Ishikawa (cell line): ENCODE measurements around the gene NDST1.

ENCODE experiments used
- CEBPB ChIP-seq: IDR thresholded peaks from 2 replicates; pipeline ENCODE4 v1.6.1; 2012
- CREB1 ChIP-seq: IDR thresholded peaks from 2 replicates; pipeline ENCODE4 v1.6.1; 2012; ENCODE audit warnings: low read depth
- EGR1 ChIP-seq: IDR thresholded peaks from 2 replicates; pipeline ENCODE4 v1.6.1; 2012
- EP300 ChIP-seq: IDR thresholded peaks from 2 replicates; pipeline ENCODE4 v1.6.1; 2012; ENCODE audit warnings: borderline replicate concordance
- FOXM1 ChIP-seq: IDR thresholded peaks from 2 replicates; pipeline ENCODE4 v1.6.1; 2012; ENCODE audit warnings: low read depth, borderline replicate concordance
- MAX ChIP-seq: IDR thresholded peaks from 2 replicates; pipeline ENCODE4 v1.6.1; 2012
- NFIC ChIP-seq: IDR thresholded peaks from 2 replicates; pipeline ENCODE4 v1.6.1; 2012
- RAD21 ChIP-seq: IDR thresholded peaks from 2 replicates; pipeline ENCODE4 v1.6.1; 2012; ENCODE audit warnings: low read depth
- REST ChIP-seq: IDR thresholded peaks from 2 replicates; pipeline ENCODE4 v1.6.1; 2012; ENCODE audit warnings: low read depth, mild to moderate bottlenecking
- TAF1 ChIP-seq: IDR thresholded peaks from 2 replicates; pipeline ENCODE4 v1.6.1; 2012; ENCODE audit warnings: low read depth, mild to moderate bottlenecking
- TCF12 ChIP-seq: IDR thresholded peaks from 2 replicates; pipeline ENCODE4 v1.6.1; 2012; ENCODE audit warnings: low read depth
- TEAD4 ChIP-seq: IDR thresholded peaks from 2 replicates; pipeline ENCODE4 v1.6.1; 2012
- USF1 ChIP-seq: IDR thresholded peaks from 2 replicates; pipeline ENCODE4 v1.6.1; 2012
- YY1 ChIP-seq: IDR thresholded peaks from 2 replicates; pipeline ENCODE4 v1.6.1; 2012; ENCODE audit warnings: low read depth
- ZBTB7A ChIP-seq: IDR thresholded peaks from 2 replicates; pipeline ENCODE4 v1.6.1; 2012; ENCODE audit warnings: low read depth

The NDST1 gene

GRCh38 chr5:150464554-150465012 lies 43.3 kb upstream of the NDST1 start:
- TF ChIP-seq MAX (no peak), RAD21 (no peak), NFIC (no peak)

- no peak for TF ChIP-seq NFIC
- TF ChIP-seq TAF1, result no peak
Measured at GRCh38 chr5:150465927-150466326, 42.0 kb upstream of the NDST1 start.

- TF ChIP-seq EGR1, result no peak
- TF ChIP-seq YY1, result no peak
Measured at GRCh38 chr5:150468206-150468605, 39.7 kb upstream of the NDST1 start.

DNA sequence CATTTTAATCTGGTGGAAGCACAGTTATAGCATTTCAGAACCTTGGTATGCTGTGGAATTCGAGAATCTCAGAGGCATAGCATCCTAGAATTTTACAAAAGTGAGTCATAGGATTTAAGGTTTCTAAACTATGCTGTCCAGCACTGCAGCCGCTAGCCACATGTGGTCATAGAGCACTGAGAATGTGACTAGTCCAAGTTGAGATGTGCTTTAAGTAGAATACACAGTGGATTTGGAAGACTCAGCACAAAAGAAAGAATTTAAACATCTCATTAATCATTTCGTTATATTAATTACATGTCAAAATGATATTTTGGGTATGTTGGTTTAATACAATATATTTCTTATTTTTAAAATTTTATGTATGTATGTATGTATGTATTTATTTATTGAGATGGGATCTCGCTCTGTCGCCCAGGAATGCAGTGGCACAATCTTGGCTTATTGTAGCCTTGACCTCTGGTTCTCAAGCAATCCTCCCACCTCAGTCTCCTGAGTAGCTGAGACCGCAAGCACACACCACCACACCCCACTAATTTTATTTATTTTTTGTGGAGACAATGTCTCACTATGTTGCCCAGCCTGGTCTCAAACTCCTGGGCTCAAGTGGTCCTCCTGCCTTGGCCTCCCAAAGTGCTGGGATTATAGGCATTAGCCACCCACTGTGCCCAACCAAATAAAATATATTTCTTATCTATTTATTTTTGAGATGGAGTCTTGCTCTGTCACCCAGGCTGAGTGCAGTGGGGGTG lies 38.0 kb upstream of the NDST1 start:
- TF ChIP-seq RAD21 (0 out of 2 replicates have a peak, but pooled peaks have one; percentile 1), TAF1 (no peak), NFIC (peak; percentile 62), CEBPB (0 out of 2 replicates have a peak, but pooled peaks have one; percentile 23), MAX (peak; percentile 69), EP300 (peak; percentile 93), ZBTB7A (no peak), FOXM1 (peak; percentile 74), EGR1 (no peak), REST (peak; percentile 69), YY1 (no peak), TEAD4 (peak; percentile 98), TCF12 (peak; percentile 76), CREB1 (no peak), USF1 (no peak)

DNA sequence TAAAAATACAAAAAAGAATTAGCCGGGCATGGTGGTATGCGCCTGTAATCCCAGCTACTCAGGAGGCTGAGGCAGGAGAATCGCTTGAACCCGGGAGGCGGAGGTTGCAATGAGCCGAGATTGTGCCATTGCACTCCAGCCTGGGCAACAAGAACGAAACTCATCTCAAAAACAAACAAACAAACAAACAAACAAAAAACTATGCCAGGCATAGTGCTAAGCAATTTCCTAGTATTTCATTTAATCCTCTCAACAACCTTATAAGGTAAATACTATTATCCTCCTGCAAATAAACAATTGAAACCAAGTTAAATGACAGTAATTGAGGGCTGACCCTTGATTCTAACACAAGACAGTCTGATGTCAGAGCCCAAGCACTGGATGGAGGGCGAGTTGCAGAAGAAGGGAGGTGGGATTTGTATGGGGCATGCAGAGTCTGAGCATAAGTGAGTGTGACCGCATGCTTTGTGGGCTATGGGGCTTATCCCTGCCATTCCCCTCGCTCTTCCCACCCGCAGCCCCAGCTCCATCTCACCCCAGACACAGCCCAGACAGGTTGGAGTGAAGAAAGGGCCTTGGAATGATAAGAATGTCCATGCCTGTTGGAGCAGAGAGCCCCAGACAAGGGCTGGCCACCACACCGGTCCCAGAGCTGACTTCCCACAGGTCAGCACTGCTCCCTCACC lies 34.1 kb upstream of the NDST1 start:
- TF ChIP-seq CEBPB (peak; percentile 64; the same call in 1 of the 2 replicates), REST (no peak), CREB1 (no peak), TCF12 (peak; percentile 99), YY1 (0 out of 2 replicates have a peak, but pooled peaks have one; percentile 47), MAX (peak; percentile 83), NFIC (peak; percentile 95), EP300 (peak; percentile 100), TEAD4 (peak; percentile 100), ZBTB7A (peak; percentile 51; the same call in 1 of the 2 replicates), USF1 (peak; percentile 34; the same call in 1 of the 2 replicates), EGR1 (no peak), TAF1 (no peak; the same call in 1 of the 2 replicates), FOXM1 (peak; percentile 99), RAD21 (peak; percentile 36; the same call in 1 of the 2 replicates)

- TF ChIP-seq TEAD4 (no peak), TAF1 (no peak), TCF12 (no peak), EP300 (no peak), FOXM1 (no peak), RAD21 (no peak), MAX (no peak), ZBTB7A (no peak), CEBPB (no peak), YY1 (no peak), USF1 (no peak), CREB1 (no peak), EGR1 (no peak), REST (no peak), NFIC (no peak)
Measured at GRCh38 chr5:150479416-150479815, 28.5 kb upstream of the NDST1 start.
